HepG2 (cell line): ENCODE results near the gene ODAPH. TPM values are rescaled to one million over a fixed set of nuclear protein-coding genes. Genes with fewer than 3 reads are reported as not detected.

Source experiments
- IRF2 ChIP-seq: IDR thresholded peaks from 2 replicates; pipeline ENCODE4 v1.6.1; 2018; ENCODE audit warnings: missing genetic modification reagents, missing compliant biosample characterization
- NBN ChIP-seq: fragments of 450-650 bp; conservative IDR thresholded peaks from 2 replicates; pipeline ENCODE4 v1.6.1; 2017
- NCOA2 ChIP-seq: sonication (generic); formaldehyde crosslinking; IDR thresholded peaks from 2 replicates; pipeline ENCODE4 v1.8.0; 2022; ENCODE audit warnings: inconsistent platforms
- NFE2 ChIP-seq: sonication (generic); formaldehyde crosslinking; IDR thresholded peaks from 2 replicates; pipeline ENCODE4 v1.4.0; 2020; ENCODE audit warnings: missing genetic modification reagents
- NONO ChIP-seq, 2 experiments: fragments of 450-650 bp in 1 of 2; sonication (generic) in 1 of 2; formaldehyde crosslinking in 1 of 2; IDR thresholded peaks in 1 of 2; conservative IDR thresholded peaks in 1 of 2; 2 replicates each; pipeline versions ENCODE4 v1.6.1 to v1.8.0; 2017 to 2022; ENCODE audit warnings: mild to moderate bottlenecking in 1 of 2, missing genetic modification reagents in 1 of 2, moderate library complexity in 1 of 2
- SMARCC2 ChIP-seq: fragments of 450-650 bp; IDR thresholded peaks from 2 replicates; pipeline ENCODE4 v1.6.1; 2017; ENCODE audit warnings: antibody characterized with exemption, mild to moderate bottlenecking
- SOX5 ChIP-seq: IDR thresholded peaks from 2 replicates; pipeline ENCODE4 v1.6.1; 2016; ENCODE audit warnings: borderline replicate concordance
- SPEN ChIP-seq: sonication (generic); formaldehyde crosslinking; IDR thresholded peaks from 2 replicates; pipeline ENCODE4 v1.5.1; 2020; ENCODE audit warnings: low read depth, mild to moderate bottlenecking, missing genetic modification reagents
- SRY ChIP-seq: sonication (generic); formaldehyde crosslinking; IDR thresholded peaks from 2 replicates; pipeline ENCODE4 v1.8.0; 2022; ENCODE audit warnings: mild to moderate bottlenecking, missing genetic modification reagents
- ZNF256 ChIP-seq: sonication (generic); formaldehyde crosslinking; conservative IDR thresholded peaks from 2 replicates; pipeline ENCODE4 v1.4.0; 2020; ENCODE audit warnings: missing genetic modification reagents
- ZNF331 ChIP-seq: sonication (generic); formaldehyde crosslinking; IDR thresholded peaks from 2 replicates; pipeline ENCODE4 v1.4.0; 2020; ENCODE audit warnings: missing genetic modification reagents
- ZNF678 ChIP-seq: sonication (generic); formaldehyde crosslinking; IDR thresholded peaks from 2 replicates; pipeline ENCODE4 v1.4.0; 2020; ENCODE audit warnings: mild to moderate bottlenecking, missing genetic modification reagents
- polyA plus RNA-seq, 8 experiments: library from polyadenylated mRNA; depleted of rRNA in 3 of 8; stranded (reverse) in 7 of 8; unstranded in 1 of 8; fragments of >200 nt; fragmentation: Illumina TruSeq in 4 of 8; extraction: Trizol in 4 of 8; gene quantifications; 2 replicates each; pipeline versions ENCODE4 v1.2.1 to v1.2.3, GENCODE V29; 2011 to 2016; ENCODE audit warnings: low read depth in 4 of 8, missing spikeins in 1 of 8, mixed read lengths in 1 of 8; ENCODE audit not compliant: insufficient read depth in 1 of 8
- total RNA-seq, 5 experiments: library from RNA; depleted of rRNA; stranded (reverse); fragments of >200 nt; fragmentation: Illumina TruSeq; extraction: Trizol; gene quantifications; 2 replicates each; pipeline ENCODE4 v1.2.3, GENCODE V29; 2016; ENCODE audit warnings: low read depth in 1 of 5
- TF ChIP-seq, protein P1 (sequence below): sonication (generic); formaldehyde crosslinking; IDR thresholded peaks from 2 replicates; pipeline ENCODE4 v1.5.1; 2020; ENCODE audit warnings: missing genetic modification reagents, mild to moderate bottlenecking, borderline replicate concordance
- TF ChIP-seq, protein P2 (sequence below): sonication (generic); formaldehyde crosslinking; IDR thresholded peaks from 2 replicates; pipeline ENCODE4 v1.5.0; 2020; ENCODE audit warnings: missing genetic modification reagents, mild to moderate bottlenecking, borderline replicate concordance
- TF ChIP-seq, protein P3 (sequence below): sonication (generic); formaldehyde crosslinking; IDR thresholded peaks from 2 replicates; pipeline ENCODE4 v1.4.0; 2020; ENCODE audit warnings: mild to moderate bottlenecking, missing genetic modification reagents
- TF ChIP-seq, protein P4 (sequence below): sonication (generic); formaldehyde crosslinking; IDR thresholded peaks from 2 replicates; pipeline ENCODE4 v1.4.0; 2020; ENCODE audit warnings: missing genetic modification reagents

The ODAPH gene
- total and polyA plus RNA-seq, 2 of the 13 experiments (the other 11 are each of a cell fraction or from before 2014, with no cell fraction given) = 0.50 TPM; not detected in 1

DNA sequence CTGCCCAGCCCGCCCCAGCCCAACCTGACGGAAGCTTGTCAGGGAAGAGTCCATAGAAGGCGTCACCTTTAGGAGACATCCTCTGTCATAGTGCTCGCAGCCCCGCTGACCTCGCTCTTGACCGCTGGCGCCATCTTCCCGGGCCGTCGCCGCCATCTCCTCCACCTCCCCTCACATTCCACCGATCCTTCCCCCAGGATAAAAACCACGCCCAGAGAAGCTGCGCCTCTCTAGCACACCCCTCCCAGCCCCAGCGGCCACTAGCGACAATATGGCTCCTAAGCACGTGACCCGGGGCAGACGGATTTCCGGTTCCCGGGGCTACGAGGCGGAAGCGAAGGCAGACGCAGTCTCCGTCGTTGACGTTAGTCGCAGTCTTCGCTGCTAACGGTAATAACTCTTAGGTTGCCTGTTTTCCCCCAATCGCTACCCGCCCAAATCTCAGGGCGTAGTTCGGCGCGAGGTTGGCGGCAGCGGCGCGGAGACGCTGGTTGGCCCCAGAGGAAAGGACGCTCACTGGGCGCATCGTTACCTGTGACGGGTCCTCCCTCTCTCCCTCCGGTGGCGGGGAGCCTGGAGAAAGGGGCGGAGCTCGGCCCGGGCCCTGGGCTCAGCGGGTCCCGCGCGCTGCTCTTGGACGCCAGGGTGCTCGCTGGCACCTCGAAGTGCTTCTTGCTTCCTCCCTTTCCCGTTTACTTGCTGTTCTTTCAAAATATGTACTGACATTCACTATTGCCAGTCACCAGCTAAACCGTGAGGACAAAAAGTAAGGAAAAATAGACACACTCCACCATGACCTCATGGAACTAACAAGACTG lies 41.5 kb upstream of the ODAPH start, which contains the start of the genes RCHY1 and THAP6 (continued):
- TF ChIP-seq, protein P1, sequence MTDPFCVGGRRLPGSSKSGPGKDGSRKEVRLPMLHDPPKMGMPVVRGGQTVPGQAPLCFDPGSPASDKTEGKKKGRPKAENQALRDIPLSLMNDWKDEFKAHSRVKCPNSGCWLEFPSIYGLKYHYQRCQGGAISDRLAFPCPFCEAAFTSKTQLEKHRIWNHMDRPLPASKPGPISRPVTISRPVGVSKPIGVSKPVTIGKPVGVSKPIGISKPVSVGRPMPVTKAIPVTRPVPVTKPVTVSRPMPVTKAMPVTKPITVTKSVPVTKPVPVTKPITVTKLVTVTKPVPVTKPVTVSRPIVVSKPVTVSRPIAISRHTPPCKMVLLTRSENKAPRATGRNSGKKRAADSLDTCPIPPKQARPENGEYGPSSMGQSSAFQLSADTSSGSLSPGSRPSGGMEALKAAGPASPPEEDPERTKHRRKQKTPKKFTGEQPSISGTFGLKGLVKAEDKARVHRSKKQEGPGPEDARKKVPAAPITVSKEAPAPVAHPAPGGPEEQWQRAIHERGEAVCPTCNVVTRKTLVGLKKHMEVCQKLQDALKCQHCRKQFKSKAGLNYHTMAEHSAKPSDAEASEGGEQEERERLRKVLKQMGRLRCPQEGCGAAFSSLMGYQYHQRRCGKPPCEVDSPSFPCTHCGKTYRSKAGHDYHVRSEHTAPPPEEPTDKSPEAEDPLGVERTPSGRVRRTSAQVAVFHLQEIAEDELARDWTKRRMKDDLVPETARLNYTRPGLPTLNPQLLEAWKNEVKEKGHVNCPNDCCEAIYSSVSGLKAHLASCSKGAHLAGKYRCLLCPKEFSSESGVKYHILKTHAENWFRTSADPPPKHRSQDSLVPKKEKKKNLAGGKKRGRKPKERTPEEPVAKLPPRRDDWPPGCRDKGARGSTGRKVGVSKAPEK (CRISPR knock-in tag) = no peak
- TF ChIP-seq SMARCC2 = no peak
- TF ChIP-seq, protein P2, sequence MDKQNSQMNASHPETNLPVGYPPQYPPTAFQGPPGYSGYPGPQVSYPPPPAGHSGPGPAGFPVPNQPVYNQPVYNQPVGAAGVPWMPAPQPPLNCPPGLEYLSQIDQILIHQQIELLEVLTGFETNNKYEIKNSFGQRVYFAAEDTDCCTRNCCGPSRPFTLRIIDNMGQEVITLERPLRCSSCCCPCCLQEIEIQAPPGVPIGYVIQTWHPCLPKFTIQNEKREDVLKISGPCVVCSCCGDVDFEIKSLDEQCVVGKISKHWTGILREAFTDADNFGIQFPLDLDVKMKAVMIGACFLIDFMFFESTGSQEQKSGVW (CRISPR knock-in tag) = no peak
- TF ChIP-seq NONO (IDR thresholded peaks at IDR 0.05) = no peak
- peak; percentile 95; the same call in 1 of the 2 replicates for TF ChIP-seq NONO (CRISPR knock-in tag; conservative IDR thresholded peaks at IDR 0.05)
- TF ChIP-seq ZNF331 (CRISPR knock-in tag) = peak; percentile 65; the same call in 1 of the 2 replicates
- TF ChIP-seq, protein P3, sequence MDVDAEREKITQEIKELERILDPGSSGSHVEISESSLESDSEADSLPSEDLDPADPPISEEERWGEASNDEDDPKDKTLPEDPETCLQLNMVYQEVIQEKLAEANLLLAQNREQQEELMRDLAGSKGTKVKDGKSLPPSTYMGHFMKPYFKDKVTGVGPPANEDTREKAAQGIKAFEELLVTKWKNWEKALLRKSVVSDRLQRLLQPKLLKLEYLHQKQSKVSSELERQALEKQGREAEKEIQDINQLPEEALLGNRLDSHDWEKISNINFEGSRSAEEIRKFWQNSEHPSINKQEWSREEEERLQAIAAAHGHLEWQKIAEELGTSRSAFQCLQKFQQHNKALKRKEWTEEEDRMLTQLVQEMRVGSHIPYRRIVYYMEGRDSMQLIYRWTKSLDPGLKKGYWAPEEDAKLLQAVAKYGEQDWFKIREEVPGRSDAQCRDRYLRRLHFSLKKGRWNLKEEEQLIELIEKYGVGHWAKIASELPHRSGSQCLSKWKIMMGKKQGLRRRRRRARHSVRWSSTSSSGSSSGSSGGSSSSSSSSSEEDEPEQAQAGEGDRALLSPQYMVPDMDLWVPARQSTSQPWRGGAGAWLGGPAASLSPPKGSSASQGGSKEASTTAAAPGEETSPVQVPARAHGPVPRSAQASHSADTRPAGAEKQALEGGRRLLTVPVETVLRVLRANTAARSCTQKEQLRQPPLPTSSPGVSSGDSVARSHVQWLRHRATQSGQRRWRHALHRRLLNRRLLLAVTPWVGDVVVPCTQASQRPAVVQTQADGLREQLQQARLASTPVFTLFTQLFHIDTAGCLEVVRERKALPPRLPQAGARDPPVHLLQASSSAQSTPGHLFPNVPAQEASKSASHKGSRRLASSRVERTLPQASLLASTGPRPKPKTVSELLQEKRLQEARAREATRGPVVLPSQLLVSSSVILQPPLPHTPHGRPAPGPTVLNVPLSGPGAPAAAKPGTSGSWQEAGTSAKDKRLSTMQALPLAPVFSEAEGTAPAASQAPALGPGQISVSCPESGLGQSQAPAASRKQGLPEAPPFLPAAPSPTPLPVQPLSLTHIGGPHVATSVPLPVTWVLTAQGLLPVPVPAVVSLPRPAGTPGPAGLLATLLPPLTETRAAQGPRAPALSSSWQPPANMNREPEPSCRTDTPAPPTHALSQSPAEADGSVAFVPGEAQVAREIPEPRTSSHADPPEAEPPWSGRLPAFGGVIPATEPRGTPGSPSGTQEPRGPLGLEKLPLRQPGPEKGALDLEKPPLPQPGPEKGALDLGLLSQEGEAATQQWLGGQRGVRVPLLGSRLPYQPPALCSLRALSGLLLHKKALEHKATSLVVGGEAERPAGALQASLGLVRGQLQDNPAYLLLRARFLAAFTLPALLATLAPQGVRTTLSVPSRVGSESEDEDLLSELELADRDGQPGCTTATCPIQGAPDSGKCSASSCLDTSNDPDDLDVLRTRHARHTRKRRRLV (CRISPR knock-in tag) = no peak; the same call in 1 of the 2 replicates
- TF ChIP-seq, protein P4, sequence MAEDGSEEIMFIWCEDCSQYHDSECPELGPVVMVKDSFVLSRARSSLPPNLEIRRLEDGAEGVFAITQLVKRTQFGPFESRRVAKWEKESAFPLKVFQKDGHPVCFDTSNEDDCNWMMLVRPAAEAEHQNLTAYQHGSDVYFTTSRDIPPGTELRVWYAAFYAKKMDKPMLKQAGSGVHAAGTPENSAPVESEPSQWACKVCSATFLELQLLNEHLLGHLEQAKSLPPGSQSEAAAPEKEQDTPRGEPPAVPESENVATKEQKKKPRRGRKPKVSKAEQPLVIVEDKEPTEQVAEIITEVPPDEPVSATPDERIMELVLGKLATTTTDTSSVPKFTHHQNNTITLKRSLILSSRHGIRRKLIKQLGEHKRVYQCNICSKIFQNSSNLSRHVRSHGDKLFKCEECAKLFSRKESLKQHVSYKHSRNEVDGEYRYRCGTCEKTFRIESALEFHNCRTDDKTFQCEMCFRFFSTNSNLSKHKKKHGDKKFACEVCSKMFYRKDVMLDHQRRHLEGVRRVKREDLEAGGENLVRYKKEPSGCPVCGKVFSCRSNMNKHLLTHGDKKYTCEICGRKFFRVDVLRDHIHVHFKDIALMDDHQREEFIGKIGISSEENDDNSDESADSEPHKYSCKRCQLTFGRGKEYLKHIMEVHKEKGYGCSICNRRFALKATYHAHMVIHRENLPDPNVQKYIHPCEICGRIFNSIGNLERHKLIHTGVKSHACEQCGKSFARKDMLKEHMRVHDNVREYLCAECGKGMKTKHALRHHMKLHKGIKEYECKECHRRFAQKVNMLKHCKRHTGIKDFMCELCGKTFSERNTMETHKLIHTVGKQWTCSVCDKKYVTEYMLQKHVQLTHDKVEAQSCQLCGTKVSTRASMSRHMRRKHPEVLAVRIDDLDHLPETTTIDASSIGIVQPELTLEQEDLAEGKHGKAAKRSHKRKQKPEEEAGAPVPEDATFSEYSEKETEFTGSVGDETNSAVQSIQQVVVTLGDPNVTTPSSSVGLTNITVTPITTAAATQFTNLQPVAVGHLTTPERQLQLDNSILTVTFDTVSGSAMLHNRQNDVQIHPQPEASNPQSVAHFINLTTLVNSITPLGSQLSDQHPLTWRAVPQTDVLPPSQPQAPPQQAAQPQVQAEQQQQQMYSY (CRISPR knock-in tag) = no peak
- TF ChIP-seq NCOA2 (CRISPR knock-in tag) = peak; percentile 43; the same call in 1 of the 2 replicates
- peak; percentile 53; the same call in 1 of the 2 replicates for TF ChIP-seq SOX5 (CRISPR knock-in tag)
- peak; percentile 84 for TF ChIP-seq IRF2 (CRISPR knock-in tag)
- peak; percentile 75 for TF ChIP-seq SRY (CRISPR knock-in tag)
- peak; percentile 93 for TF ChIP-seq SPEN (CRISPR knock-in tag)
- no peak for TF ChIP-seq ZNF256 (CRISPR knock-in tag)
- no peak for TF ChIP-seq NBN
- TF ChIP-seq NFE2 = no peak
- no peak for TF ChIP-seq ZNF678
